Endothelial cell of coronary artery (primary cell): ENCODE data around the gene SPC24. TPM values are rescaled to one million over a fixed set of nuclear protein-coding genes. Genes with fewer than 3 reads are reported as not detected.

Experiments
- total RNA-seq: library from RNA; depleted of rRNA; stranded (reverse); fragments of >200 nt; gene quantifications from 2 replicates; pipeline ENCODE4 v1.2.3, GENCODE V29; 2014

Gene SPC24
- 37.4 and 77.4 TPM in 2 replicates for total RNA-seq

DNA sequence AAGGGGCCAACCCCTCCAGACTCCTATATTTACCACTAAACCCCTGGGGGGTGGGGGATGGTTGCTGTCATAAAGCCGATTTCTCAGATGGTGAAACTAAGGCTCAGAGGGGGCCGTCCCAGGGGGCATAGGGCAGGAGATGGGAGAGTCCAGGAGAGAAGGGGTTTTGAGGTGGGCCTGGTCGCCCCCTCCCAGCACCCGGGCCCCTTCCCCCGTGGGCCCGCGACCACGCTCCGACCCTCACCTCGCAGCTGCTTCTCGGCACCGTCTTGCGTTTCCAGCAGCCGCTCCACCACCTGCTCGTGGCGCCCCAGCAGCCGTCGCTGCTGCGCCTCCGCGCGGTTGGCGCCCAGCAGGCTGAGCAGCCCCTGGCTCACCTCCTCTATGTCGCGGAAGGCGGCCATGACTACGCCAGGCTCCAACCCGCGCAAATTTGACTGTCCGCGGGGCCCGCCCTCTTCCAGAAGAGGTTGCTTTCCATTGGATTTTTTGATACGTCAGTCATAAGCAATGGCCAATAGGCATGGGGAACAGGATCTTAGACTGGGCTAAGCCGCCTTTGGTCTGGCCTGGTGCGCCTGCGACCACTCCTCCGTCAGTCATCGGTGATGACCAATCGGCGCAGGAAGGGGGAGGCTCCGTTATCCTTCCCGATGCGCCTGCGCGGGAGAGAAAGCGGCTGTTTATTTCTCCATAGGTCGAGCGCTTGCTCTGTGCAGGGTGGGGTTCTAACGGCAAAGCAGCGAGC, at the start of gene SPC24:
TSS of gene SPC24 (minus strand) at position 410 of the 748 bp plus-strand sequence. CDS start at position 404, 6 bp downstream.

DNA sequence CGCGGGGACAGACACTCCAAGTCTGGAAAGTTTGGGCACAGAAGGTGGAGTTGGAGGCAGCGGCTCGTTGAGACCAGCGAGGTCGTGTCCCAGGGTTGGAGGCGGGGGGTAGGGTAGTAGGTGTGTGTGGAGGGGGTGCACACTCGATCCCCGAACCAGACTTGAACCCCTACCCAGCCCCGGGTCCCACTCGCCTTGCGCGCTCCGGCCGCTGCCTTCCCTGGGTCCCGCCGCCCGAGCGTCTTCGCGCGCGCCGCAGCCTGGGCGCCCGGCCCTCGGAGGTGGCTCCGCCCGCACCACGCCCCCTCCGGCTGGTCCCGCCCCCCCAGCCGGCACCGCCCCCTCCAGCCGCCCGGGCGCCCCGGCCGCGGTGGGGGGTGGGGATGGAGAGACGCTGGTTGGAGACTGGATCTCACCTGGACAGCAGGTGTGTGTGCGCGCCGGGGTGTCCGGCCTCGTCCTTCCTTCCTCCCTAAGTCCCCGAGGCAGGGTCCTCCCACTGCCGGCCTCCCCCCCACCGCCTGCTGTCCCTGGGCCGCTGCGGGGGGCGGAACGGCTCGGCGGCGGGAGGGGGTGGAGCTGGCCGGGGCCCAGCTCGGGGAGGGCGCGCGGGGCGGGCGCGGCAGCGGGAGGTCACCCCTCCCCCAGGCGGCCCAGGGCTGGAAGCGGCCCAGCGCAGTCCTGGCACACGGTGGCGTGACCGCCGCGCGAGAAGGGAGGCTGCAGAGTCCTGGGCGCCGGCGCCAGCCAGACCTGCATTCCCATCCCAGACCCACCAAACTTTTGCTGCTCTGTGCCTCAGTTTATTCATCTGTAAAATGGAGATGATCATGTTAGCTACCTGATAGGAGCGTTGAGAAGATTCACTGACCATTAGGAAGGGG, 42.0 kb upstream of the SPC24 start, which contains the start of gene KANK2:
TSS of gene KANK2 (minus strand) at position 255 of the 884 bp plus-strand sequence. CDS start 3,034 bp downstream, outside the sequence.

Other genes starting within 250 kb of the SPC24 start
- 69.6 and 75.9 TPM in 2 replicates for gene YIPF2, start 227.1 kb downstream of the SPC24 start, total RNA-seq
- 24.2 and 27.0 TPM in 2 replicates for gene TIMM29, start 227.0 kb downstream of the SPC24 start, total RNA-seq
- 91.1 and 95.7 TPM in 2 replicates for gene SMARCA4, start 194.8 kb downstream of the SPC24 start, total RNA-seq
- gene LDLR, start 66.3 kb downstream of the SPC24 start, total RNA-seq, result 49.6 and 58.1 TPM in 2 replicates
- gene KANK2, start 41.8 kb upstream of the SPC24 start, total RNA-seq, result 43.2 and 105 TPM in 2 replicates
- not detected in 2 replicates for gene ANGPTL8, start 83.8 kb upstream of the SPC24 start, total RNA-seq
- 46.7 and 86.6 TPM in 2 replicates for gene DOCK6, start 106.7 kb upstream of the SPC24 start, total RNA-seq
- gene TSPAN16, start 140.4 kb upstream of the SPC24 start, total RNA-seq, result not detected in 2 replicates
- 35.7 and 42.8 TPM in 2 replicates for gene RAB3D, start 183.9 kb upstream of the SPC24 start, total RNA-seq
- gene TMEM205, start 190.5 kb upstream of the SPC24 start, total RNA-seq, result 54.2 and 67.8 TPM in 2 replicates
- 8.3 and 11.1 TPM in 2 replicates for gene CCDC159, start 190.7 kb upstream of the SPC24 start, total RNA-seq
- 6.7 and 8.4 TPM in 2 replicates for gene PLPPR2, start 199.7 kb upstream of the SPC24 start, total RNA-seq
- gene SWSAP1, start 218.9 kb upstream of the SPC24 start, total RNA-seq, result 0.56 and 0.72 TPM in 2 replicates
- 6.3 and 6.7 TPM in 2 replicates for gene EPOR, start 228.5 kb upstream of the SPC24 start, total RNA-seq